Common myeloid progenitor, CD34-positive (primary cell): ENCODE data around the gene INPP5K.

Experiments used
- CTCF ChIA-PET: fragments of 350-600 bp; sonication (Branson Sonifier 250); formaldehyde crosslinking; loops from one replicate; lab custom pipeline; 2021; ENCODE audit warnings: antibody characterized with exemption; lab: Charles Lee
- POLR2A ChIA-PET: fragments of 350-600 bp; sonication (Branson Sonifier 250); formaldehyde crosslinking; loops from one replicate; lab custom pipeline; 2021; ENCODE audit warnings: antibody characterized with exemption; lab: Charles Lee
- DNase-seq, 3 donors: peaks; one replicate each; pipeline versions ENCODE4 v3.0.0 to v3.0.0-alpha.2; 2013
- H3K27ac ChIP-seq, 2 experiments: 1 replicate in 1 of 2; 2 replicates in 1 of 2; pipeline ENCODE4 v1.7.0; 2013; ENCODE audit warnings: inconsistent platforms in 2 of 2, low read length in 2 of 2, mild to moderate bottlenecking in 2 of 2, low read depth in 1 of 2, moderate library complexity in 1 of 2; ENCODE audit not compliant: severe bottlenecking in 2 of 2, insufficient read depth in 1 of 2, poor library complexity in 1 of 2
- H3K27me3 ChIP-seq, 5 experiments: replicated peaks in 2 of 5; 1 replicate in 3 of 5; 2 replicates in 2 of 5; pipeline versions ENCODE4 v1.6.1 to v1.7.0; 2013; ENCODE audit warnings: low read length in 4 of 5, mild to moderate bottlenecking in 2 of 5, moderate library complexity in 2 of 5, inconsistent platforms in 1 of 5; ENCODE audit not compliant: insufficient read depth in 5 of 5, control insufficient read depth in 4 of 5
- H3K36me3 ChIP-seq, 4 experiments: 1 replicate in 2 of 4; 2 replicates in 2 of 4; pipeline versions ENCODE4 v1.6.1 to v1.7.0; 2013; ENCODE audit warnings: low read length in 3 of 4, control low read depth in 1 of 4, mild to moderate bottlenecking in 1 of 4; ENCODE audit not compliant: control insufficient read depth in 4 of 4, insufficient read depth in 4 of 4
- H3K4me1 ChIP-seq, 4 experiments: 1 replicate in 3 of 4; 2 replicates in 1 of 4; pipeline versions ENCODE4 v1.6.1 to v1.7.1; 2013; ENCODE audit warnings: low read length in 3 of 4, mild to moderate bottlenecking in 3 of 4, control low read depth in 1 of 4, inconsistent platforms in 1 of 4, moderate library complexity in 1 of 4; ENCODE audit not compliant: control insufficient read depth in 4 of 4, insufficient read depth in 4 of 4; ENCODE audit errors: control extremely low read depth in 1 of 4
- H3K4me3 ChIP-seq, 7 experiments: 1 replicate in 4 of 7; 2 replicates in 3 of 7; pipeline versions ENCODE4 v1.5.1 to v1.7.0; 2013; ENCODE audit warnings: mild to moderate bottlenecking in 7 of 7, low read length in 6 of 7, moderate library complexity in 6 of 7, inconsistent platforms in 2 of 7, low read depth in 2 of 7, control low read depth in 1 of 7; ENCODE audit not compliant: insufficient read depth in 4 of 7, control insufficient read depth in 1 of 7; ENCODE audit errors: extremely low read depth in 1 of 7
- H3K9me3 ChIP-seq, 5 experiments: 1 replicate in 4 of 5; 2 replicates in 1 of 5; pipeline versions ENCODE4 v1.6.1 to v1.7.1; 2013; ENCODE audit warnings: low read length in 4 of 5, mild to moderate bottlenecking in 2 of 5, inconsistent platforms in 1 of 5, low read depth in 1 of 5, moderate library complexity in 1 of 5; ENCODE audit not compliant: control insufficient read depth in 4 of 5, insufficient read depth in 2 of 5; ENCODE audit errors: control extremely low read depth in 1 of 5
- WGBS: methylation state at CpG from one replicate; pipeline ENCODE4 v1.1.5; 2013; ENCODE audit not compliant: insufficient coverage; 5-methylcytosine and 5-hydroxymethylcytosine counted together

Gene INPP5K

GRCh38 chr17:1494203-1494602, 22.2 kb downstream of the INPP5K start:
- Histone ChIP-seq H3K36me3 (peaks cover 0 to 25% (median 11%) of the 10 kb centered on the region in 4 experiments), H3K27ac (no peak overlapping the region), H3K4me1 (peaks cover 8 to 35% (median 29%) of the 10 kb centered on the region in 4 experiments), H3K9me3 (no peaks in the 10 kb centered on the region), H3K4me3 (no peak overlapping the region), H3K27me3 (peaks cover 0 to 23% (median 11%) of the 10 kb centered on the region in 5 experiments)
- CTCF ChIA-PET: no interaction called here
- no peak for DNase-seq
- WGBS: 95% methylated on average over 5 of the region's 7 CpGs
- POLR2A ChIA-PET: interaction anchor here (1.0 kb wide), 1 partner anchor 13 kb away, joined by 3 read pairs; no protein-coding TSS in a partner anchor

GRCh38 chr17:1493291-1493980, 23.0 kb downstream of the INPP5K start:
- 40% methylated on average over 17 of the region's 23 CpGs for WGBS
- H3K4me1 ChIP-seq: peaks cover 5 to 36% (median 27%) of the 10 kb centered on the region in 4 experiments
- no peak overlapping the region for H3K4me3 ChIP-seq
- peaks cover 0 to 29% (median 11%) of the 10 kb centered on the region in 5 experiments for H3K27me3 ChIP-seq
- H3K9me3 ChIP-seq: no peaks in the 10 kb centered on the region
- peak in 1 of 3 donors; percentile 21 for DNase-seq
- no peak overlapping the region for H3K27ac ChIP-seq
- H3K36me3 ChIP-seq: peaks cover 0 to 25% (median 11%) of the 10 kb centered on the region in 4 experiments
- POLR2A ChIA-PET: no interaction called here
- CTCF ChIA-PET: interaction anchor here (2.0 kb wide), 1 partner anchor 16 kb away, joined by 7 read pairs; no protein-coding TSS in a partner anchor

GRCh38 chr17:1492249-1493206, 23.9 kb downstream of the INPP5K start, which contains the start of gene MYO1C:
MYO1C (minus strand) TSS chr17:1492686; CDS start chr17:1492487, 199 bp downstream.
- 63% methylated on average over 29 of the region's 35 CpGs for WGBS
- peaks cover 0 to 24% (median 11%) of the 10 kb centered on the region in 4 experiments for H3K36me3 ChIP-seq
- no peaks in the 10 kb centered on the region for H3K9me3 ChIP-seq
- ChIA-PET POLR2A (interaction anchor here (0.5 to 1.1 kb wide), 3 partner anchors 8 to 47 kb away, joined by 3 to 4 read pairs (median 3); partner anchors contain the start of gene CRK), CTCF (interaction anchor here (1.4 to 2.0 kb wide), 2 partner anchors 12 to 17 kb away, joined by 3 to 7 read pairs; no protein-coding TSS in a partner anchor)
- peaks cover 0 to 37% (median 11%) of the 10 kb centered on the region in 5 experiments for H3K27me3 ChIP-seq
- H3K4me1 ChIP-seq: peaks cover 3 to 43% (median 31%) of the 10 kb centered on the region in 4 experiments
- H3K27ac ChIP-seq: no peak within 1 kb of the TSS
- DNase-seq: no peak
- peak within 1 kb of the TSS in 4 of 7 experiments; percentile 42 to 78 (median 56) for H3K4me3 ChIP-seq

- peaks cover 0 to 46% (median 17%) of the 10 kb centered on the region in 5 experiments for H3K27me3 ChIP-seq
- ChIA-PET POLR2A (interaction anchor here (0.6 to 1.1 kb wide), 2 partner anchors 7 to 35 kb away, joined by 3 to 4 read pairs; partner anchors contain the start of gene CRK), CTCF (interaction anchor here (1.4 to 2.0 kb wide), 2 partner anchors 13 to 18 kb away, joined by 3 to 7 read pairs; no protein-coding TSS in a partner anchor)
- peak overlapping the region; percentile 39 to 79 (median 56) for H3K4me3 ChIP-seq
- H3K9me3 ChIP-seq: no peaks in the 10 kb centered on the region
- H3K36me3 ChIP-seq: peaks cover 0 to 15% (median 9%) of the 10 kb centered on the region in 4 experiments
- peaks cover 3 to 51% (median 39%) of the 10 kb centered on the region in 4 experiments for H3K4me1 ChIP-seq
- H3K27ac ChIP-seq: no peak overlapping the region
- peak in 2 of 3 donors; percentile 22 to 35 for DNase-seq
- 4% methylated on average over 57 of the region's 94 CpGs for WGBS
Observed at GRCh38 chr17:1491443-1492248, 24.8 kb downstream of the INPP5K start.

GRCh38 chr17:1490643-1491442, 25.6 kb downstream of the INPP5K start:
- Histone ChIP-seq H3K36me3 (peaks cover 0 to 7% (median 5%) of the 10 kb centered on the region in 4 experiments), H3K4me3 (peak overlapping the region; percentile 39 to 79 (median 56)), H3K27me3 (peaks cover 0 to 54% (median 17%) of the 10 kb centered on the region in 5 experiments), H3K9me3 (no peaks in the 10 kb centered on the region), H3K4me1 (peaks cover 3 to 58% (median 46%) of the 10 kb centered on the region in 4 experiments), H3K27ac (no peak overlapping the region)
- WGBS: under 1% methylated on average over 44 of the region's 52 CpGs
- peak in 2 of 3 donors; percentile 53 to 67 for DNase-seq
- POLR2A ChIA-PET: interaction anchor here (0.5 kb wide), 1 partner anchor 35 kb away, joined by 4 read pairs; the partner anchor contains the start of gene CRK
- CTCF ChIA-PET: interaction anchor here (1.6 kb wide), 1 partner anchor 27 kb away, joined by 3 read pairs; no protein-coding TSS in a partner anchor
